ENCODE measurements around the gene GABRG3.

- TF ChIP-seq, protein P1, sequence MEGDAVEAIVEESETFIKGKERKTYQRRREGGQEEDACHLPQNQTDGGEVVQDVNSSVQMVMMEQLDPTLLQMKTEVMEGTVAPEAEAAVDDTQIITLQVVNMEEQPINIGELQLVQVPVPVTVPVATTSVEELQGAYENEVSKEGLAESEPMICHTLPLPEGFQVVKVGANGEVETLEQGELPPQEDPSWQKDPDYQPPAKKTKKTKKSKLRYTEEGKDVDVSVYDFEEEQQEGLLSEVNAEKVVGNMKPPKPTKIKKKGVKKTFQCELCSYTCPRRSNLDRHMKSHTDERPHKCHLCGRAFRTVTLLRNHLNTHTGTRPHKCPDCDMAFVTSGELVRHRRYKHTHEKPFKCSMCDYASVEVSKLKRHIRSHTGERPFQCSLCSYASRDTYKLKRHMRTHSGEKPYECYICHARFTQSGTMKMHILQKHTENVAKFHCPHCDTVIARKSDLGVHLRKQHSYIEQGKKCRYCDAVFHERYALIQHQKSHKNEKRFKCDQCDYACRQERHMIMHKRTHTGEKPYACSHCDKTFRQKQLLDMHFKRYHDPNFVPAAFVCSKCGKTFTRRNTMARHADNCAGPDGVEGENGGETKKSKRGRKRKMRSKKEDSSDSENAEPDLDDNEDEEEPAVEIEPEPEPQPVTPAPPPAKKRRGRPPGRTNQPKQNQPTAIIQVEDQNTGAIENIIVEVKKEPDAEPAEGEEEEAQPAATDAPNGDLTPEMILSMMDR (IDR thresholded peaks at IDR 0.05), result no peak
- no peak for TF ChIP-seq POLR2A (IDR thresholded peaks at IDR 0.05)
Measured at GRCh38 chr15:27495963-27496459, 525.0 kb downstream of the GABRG3 start.

All from heart left ventricle (tissue), 13 donors.